Measurements from ENCODE around the gene APOBEC4.

- no peak for TF ChIP-seq CTCF (IDR thresholded peaks at IDR 0.05)
- TF ChIP-seq POLR2A (IDR thresholded peaks at IDR 0.05): no peak
- TF ChIP-seq POLR2AphosphoS5 (IDR thresholded peaks at IDR 0.05): no peak
These were observed 7.6 kb downstream of the APOBEC4 start for GRCh38 chr1:183645531-183645930.
